Neural progenitor cell (in vitro differentiated cells): ENCODE results near the gene PLA2G4A.

Source experiments
- CTCF ChIP-seq: fragments of 200-600 bp; sonication (generic); IDR thresholded peaks from 2 replicates; pipeline ENCODE4 v1.5.1; 2017; ENCODE audit warnings: antibody characterized with exemption, mild to moderate bottlenecking
- EZH2 ChIP-seq: fragments of 200-600 bp; sonication (generic); IDR thresholded peaks from 2 replicates; pipeline ENCODE4 v1.6.1; 2017; ENCODE audit warnings: antibody characterized with exemption, mild to moderate bottlenecking, moderate library complexity

- no peak for TF ChIP-seq CTCF
- no peak for TF ChIP-seq EZH2
Observed at GRCh38 chr1:186925881-186926669, 97.3 kb downstream of the PLA2G4A start.
